Stimulated activated CD8-positive, alpha-beta memory T cell treated with anti-CD3 and anti-CD28 coated beads, Interleukin-4, amount 100 ng/mL, for 48 hours (primary cell): ENCODE measurements around the gene LDHAL6B.
A peak's percentile ranks its signal among the peaks of the same experiment; 100 is the strongest.
"Not testable (repeated sequence)": the region's sequence is repeated elsewhere in the genome, so short reads cannot be mapped to it uniquely, and the experiment has no call there.

ENCODE experiments used
- DNase-seq: peaks from one replicate; pipeline ENCODE4 v3.0.0-alpha.2; 2020

Gene LDHAL6B

DNA sequence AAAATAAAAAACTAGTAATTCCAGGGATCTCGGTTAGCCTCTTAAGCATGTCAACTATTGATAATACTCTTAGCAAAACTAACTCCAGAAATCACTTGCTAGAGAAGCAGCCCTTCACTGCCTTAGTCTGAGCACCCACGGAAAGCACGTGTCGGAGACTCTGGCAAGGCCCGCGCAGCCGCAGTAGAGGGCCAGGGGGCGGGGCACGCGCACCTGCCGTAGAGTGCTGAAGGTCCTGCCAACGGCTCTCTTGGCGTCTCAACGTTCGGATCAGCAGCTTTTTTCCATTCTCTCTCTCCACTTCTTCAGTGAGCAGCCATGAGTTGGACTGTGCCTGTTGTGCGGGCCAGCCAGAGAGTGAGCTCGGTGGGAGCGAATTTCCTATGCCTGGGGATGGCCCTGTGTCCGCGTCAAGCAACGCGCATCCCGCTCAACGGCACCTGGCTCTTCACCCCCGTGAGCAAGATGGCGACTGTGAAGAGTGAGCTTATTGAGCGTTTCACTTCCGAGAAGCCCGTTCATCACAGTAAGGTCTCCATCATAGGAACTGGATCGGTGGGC is at the start of gene LDHAL6B:
TSS of gene LDHAL6B (plus strand) at position 221 of the 561 bp plus-strand sequence. CDS start at position 319, 98 bp downstream.
- DNase-seq, result no peak

DNA sequence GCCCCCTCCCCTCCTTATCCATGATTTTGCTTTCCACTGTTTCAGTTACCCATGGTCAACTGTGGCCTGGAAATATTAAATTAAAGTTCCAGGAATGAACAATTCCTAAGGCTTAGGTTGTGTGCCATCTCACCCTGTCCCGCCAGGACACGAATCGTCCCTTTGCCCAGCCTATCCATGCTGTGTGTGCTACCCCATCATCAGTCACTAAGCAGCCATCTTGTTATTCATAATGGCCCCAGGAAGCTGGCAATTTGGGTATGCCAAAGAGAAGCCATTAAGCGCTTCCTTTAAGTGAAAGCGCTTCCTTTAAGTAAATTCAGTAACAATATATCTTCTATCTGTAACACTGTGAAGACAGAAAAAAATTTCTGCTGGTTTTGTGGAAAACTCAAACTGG is 49.2 kb upstream of the LDHAL6B start:
- no peak for DNase-seq

DNA sequence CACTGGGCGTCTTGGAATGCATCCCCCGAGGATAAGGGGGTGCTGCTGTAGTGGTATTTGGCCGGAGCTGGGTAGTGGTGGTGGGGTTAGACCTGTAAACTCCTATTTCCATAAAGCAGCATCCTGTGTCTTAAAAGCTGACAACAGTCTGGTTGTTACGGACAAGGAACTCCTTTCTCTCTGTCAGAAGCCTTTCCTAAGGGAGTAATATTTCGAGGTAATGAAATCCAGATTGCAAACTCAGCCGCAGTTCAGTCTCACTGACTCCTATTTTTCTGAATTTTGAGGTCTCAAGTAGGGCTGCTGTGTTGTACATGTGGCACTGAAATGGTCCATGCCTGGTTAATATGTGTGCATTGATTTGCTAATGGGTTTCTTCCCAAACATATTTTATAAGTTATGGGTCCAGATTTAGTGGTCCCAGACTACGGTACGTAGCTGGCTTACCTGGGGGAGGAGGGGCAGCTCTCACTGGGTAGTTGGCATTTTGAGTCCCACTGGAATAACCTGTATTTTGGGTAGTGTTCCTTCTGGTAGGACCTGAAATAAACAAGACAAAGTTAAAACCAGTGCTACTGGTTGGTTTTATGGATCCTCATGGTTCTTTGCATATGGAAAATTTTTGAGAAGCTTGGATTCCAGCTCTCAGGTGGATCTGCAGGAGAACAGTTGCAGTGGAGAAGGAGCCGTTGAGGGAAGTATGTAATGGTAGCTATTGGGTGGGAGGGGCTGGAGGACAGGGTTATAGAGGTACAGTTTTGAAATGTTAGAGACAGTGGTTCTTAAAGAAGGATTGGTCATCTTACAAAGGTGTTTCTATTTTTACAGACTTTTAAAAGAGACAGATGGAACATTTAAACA is 48.6 kb upstream of the LDHAL6B start:
- DNase-seq, result no peak

DNA sequence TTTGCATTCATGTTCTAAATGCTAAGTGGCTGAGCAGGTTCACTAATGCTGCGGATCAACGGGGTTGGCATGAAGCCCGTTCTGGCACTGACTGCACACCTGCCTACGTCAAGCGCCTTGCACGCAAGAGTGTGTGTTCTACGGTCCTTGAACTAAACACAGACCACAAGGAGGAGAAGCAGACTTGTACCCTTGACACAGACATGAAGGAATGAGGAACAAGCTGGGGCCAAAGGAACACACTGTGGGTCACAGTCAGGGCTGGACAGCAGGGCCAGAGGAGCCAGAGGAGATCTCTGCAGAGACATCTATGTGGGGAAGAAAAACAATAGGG is 48.0 kb upstream of the LDHAL6B start:
- DNase-seq, result no peak

DNA sequence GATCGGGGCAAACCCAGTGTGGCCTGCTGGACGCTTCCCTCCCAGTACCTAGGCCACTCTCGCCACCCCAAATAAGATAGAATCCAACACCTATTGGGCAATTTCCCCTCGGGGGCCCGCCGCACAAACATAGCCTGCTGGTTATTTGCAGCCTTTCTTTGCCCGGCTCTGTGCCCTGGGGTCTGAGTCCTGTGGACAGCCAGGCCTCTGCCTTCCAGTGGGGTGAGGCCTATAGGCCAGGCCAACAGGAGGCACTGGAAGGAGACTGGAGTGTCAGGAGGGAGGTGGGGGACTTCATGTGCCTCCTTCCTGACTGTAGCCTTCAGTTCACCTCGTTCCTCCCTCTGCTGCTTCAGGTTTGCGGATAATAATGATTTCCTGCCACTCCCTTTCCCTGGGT is 47.4 kb upstream of the LDHAL6B start:
- no peak for DNase-seq

DNA sequence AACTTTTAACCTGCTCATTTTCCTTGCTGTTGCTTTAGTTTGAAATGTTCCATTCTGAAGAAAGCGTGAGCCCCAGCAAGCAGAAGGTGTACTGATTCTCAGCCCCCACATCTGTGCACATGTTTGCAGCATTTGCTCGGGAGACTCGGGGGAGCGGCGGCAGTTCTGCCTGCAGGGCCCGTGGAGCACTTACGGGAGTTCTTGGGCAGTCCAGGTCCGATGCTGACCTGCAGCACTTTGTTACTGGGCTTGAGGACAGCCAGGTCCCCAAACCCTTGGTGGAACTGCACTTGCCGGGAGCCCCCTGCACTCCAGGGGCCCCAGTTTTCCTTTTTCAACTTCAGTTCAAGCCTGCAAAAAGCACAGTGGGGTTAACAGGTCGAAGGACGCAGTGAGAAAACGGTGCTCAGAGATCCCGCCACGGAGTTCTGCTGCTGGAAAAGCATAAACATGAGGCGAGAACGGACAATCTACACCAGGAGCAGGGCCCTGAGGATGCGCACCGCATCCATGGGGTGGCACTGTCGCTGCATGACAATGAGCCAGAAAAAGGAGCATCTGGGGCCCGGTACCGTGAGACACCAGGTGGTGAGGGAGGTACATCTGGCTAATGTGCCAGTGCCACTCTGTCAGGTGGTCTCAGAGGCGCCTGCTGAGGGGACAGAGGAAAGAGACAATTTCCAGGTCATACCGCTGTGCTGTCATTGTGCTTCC is 45.6 kb upstream of the LDHAL6B start:
- peak; percentile 40 for DNase-seq

DNA sequence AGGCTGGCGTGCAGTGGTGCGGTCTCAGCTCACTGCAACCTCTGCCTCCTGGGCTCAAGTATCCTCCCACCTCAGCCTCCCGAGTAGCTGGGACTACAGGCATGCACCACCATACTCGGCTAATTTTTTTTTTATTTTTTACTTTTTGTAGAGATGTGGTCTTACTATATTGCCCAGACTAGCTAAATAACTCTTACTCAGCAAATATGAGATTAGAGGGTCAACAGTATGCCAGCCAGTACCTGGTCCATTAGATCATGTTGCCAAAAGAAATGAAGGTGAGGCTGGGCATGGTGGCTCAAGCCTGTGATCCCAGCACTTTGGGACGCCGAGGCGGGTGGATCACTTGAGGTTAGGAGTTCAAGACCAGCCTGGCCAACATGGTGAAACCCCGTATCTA is 44.6 kb upstream of the LDHAL6B start:
- DNase-seq, result not testable (repeated sequence)

DNA sequence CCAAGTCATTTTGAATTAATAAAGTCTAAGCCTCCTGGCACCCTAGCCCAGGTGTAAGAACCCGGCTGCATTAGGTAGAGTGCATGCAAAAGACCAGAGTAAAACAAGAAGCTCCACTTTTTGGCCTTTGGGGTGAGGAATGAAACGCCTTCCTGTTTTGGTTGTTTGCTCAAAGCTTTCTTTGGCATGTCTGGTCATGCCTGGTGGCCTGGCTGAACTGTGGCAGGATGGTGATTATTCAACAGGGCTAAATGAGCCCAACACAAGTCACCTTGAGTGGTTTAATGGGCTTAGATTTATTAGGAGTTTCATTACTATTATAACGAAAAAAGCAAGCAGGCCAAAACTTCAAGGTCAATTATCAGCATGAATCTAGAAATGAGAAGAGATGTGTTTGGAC is 40.9 kb upstream of the LDHAL6B start:
- DNase-seq, result no peak

DNA sequence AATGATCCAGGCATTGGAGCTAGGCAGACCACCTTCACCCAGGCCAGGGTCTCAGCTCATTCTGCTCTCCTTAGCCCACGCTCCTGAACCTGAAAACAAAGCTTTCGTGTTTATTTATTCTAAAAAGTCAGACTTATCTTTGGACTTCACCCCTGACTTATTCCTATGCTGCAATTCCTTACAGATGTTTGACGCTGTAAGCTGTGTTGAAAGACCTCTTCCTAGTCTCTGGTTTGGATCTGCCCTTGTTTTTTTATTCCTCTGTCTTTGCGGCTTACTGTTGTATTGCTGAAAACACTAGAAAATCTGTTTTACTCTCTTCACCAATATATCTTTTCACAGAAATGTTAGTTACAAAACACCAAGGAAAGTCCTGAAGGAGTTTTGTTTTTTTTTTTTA is 40.5 kb upstream of the LDHAL6B start:
- no peak for DNase-seq

DNA sequence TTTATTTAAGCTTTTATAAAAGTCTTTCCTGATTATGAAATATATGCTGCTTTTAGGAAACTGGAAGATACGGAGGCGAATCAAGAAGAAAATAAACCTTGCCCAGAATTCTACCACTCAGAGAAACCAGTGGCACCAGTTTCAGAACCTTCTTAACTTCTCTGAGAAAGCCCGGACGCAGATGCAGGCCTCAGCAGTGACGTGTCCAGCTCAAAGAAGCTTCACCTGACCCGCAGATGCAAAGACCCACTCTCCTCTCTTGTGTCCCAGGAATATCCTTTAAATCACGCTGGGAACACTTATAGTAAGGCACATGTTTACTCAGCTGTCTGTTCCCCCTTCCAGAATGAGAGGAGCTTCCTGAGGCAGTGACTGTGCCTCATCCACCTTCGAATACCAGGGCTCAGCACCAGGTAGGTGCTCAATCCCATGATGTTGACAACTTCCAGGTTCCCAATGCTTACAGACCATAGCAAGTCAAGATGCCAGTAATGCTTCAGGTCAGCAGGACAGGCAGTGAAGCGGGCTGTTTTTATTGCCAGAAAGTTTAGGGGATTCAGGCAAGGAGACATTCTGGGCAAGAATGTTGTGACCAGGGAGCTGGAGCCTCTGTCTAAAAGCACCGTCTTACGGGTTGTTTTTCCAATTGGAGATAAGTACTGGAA is 39.9 kb upstream of the LDHAL6B start:
- DNase-seq, result no peak

DNA sequence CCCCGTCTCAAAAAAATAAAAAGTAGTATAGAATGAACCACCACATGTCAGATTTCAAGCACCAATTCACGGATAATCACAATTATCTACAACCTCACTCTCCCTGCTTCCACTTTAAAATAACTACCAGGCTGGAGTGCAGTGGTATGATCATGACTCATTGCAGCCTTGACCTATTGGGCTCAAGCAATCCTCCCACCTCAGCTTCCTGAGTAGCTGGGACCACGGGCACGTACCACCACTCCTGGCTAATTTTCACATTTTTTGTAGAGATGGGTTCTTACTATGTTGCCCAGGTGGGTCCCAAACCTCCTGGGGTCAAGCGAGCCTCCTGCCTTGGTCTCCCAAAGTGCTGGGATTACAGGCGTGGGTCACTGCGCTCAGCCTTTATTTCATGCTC is 38.1 kb upstream of the LDHAL6B start:
- DNase-seq, result no peak

DNA sequence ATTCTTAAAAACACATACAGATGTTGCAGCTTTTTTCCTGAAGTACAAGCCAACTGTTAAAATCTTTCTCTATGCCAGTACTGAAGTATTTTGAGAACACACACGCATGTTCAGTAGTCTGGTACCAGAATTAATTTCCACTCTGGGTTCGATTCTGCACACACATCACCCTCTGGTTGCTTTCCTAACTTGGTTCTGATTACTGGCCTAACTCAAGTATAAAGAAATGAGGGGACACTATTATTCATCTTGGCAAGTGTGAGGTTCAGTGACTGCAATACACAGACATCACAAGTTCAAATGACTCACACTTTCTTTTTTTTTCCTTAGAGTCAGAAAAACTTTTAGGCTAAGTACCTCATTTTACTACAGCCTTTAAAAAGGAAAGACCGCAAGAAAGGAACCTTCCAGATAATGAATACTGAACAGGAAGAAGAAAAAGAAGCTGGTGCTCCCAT is 37.4 kb upstream of the LDHAL6B start:
- DNase-seq, result no peak

DNA sequence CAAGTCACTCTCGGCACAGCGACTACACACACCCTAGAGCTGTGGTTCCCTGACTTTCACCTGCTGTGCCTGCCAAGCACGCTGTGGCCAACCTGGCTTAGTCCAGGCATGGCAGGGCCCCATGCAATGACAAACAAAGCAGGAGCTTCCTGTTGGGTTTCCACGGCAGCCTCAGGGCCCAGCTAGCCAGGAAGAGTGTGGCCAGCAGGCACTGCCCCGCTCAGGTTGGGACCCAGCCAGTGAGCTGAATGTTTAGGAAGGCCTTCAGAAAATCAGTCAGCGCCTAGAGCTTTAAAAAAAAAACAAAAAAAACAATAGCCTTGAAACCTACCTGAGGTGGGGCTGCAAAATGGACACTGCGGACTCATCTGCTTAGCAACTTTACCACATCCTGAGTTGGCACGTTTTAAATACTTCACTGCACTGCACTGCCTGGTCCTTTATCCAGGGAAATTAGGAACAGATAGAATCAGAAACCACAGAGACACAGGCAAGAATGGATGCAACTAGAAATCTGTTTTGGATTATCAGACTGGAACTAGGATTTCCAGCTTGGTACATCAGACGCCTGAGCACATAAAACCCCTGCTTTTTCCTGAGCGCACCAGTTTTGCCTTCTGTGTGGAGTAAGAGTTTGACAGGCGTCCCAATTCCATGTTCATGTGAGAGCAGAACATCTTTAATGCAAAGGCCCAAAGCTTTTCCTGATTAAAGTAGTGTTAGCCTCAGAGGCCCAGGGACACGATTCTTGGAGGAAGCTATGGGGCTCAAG is 36.2 kb upstream of the LDHAL6B start:
- DNase-seq, result no peak

DNA sequence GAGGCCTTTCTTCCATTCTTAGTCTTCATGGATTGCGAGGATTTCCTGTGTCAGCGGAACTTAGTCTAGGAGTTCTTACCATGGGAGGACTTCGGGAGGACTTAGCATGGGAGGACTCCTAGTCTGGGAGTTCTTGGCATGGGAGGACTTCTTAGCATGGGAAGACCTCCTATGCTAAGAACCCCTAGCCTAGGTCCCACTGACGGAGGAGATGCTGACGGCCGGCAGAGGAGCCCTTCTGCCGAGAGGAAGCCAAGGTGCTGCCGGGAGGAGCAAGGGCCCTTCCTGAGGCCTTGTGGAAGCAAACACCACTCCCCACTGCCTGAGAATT is 35.6 kb upstream of the LDHAL6B start:
- no peak for DNase-seq

DNA sequence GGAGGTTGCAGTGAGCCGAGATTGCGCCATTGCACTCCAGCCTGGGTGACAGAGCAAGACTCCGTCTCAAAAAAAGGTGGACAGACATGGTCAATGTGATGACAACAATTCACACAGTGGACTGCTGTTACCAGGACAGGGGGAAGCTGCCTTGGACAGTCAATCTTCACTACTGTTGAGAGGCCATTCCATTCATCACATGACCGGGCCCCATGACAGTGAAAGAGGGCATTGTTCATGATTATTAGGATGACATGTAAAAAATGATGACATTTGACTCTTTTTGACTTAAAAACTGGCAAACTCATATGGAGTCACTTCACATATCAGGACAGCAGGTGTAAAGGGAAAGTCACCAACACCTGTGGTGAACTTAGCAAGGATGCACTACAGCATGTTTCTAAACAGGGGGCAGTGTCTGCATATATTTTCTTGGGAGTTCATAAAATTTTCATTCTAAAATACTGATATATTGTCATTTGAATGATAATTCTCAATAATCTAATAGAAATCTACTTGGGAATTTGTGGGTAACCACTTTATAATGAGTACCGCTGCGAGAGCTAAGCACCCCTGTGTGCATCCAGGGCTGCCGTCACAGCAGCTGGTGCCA is 34.2 kb upstream of the LDHAL6B start:
- no peak for DNase-seq

DNA sequence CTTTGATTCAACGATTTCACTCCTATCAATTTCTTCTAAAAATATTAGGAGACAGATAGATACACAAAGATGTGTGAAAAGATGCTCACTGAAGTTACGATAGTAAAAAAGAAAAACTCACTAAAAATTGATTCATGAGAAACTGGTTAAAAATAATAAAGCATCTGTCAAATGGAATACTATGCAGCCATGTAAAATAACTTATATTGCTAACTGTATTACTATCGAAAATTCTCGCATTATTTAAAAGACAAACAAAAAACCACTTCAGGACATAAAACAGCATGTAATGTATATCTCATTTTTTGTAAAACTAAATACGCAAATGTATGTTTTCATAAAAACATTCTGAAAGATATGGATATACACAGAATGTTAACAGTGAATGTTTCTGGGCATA is 33.4 kb upstream of the LDHAL6B start:
- no peak for DNase-seq

DNA sequence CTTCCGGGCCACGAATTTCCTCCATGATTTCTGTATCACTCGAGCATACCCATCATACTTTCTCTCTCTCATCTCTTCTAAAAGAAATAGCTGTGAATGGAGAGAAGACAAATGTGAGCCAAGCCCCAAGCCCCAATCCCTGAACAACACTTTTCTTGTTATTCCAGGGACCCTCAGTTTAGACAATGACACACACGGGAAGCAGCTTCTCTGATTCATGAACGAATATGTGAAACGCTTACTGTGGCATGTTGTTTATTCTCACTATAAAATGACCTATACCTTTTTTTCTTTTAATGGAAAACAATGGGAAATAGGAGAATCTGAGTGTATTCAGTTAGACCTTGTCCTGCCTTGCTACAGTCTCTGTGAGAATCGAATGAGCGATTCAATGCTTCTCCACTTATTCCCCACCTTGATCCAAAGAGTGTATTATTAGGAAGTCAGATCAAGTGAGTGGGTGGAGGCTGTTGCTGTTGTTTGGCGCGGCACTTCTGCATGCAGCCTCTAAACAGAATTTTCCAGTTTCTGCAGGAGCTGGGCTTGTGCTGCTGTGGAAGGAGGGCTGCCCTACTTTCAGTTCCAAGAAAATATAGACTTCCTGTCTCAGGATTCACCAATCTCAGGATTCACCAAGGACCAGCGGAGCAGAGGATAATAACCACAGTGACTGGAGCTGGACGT is 32.4 kb upstream of the LDHAL6B start:
- DNase-seq, result no peak

DNA sequence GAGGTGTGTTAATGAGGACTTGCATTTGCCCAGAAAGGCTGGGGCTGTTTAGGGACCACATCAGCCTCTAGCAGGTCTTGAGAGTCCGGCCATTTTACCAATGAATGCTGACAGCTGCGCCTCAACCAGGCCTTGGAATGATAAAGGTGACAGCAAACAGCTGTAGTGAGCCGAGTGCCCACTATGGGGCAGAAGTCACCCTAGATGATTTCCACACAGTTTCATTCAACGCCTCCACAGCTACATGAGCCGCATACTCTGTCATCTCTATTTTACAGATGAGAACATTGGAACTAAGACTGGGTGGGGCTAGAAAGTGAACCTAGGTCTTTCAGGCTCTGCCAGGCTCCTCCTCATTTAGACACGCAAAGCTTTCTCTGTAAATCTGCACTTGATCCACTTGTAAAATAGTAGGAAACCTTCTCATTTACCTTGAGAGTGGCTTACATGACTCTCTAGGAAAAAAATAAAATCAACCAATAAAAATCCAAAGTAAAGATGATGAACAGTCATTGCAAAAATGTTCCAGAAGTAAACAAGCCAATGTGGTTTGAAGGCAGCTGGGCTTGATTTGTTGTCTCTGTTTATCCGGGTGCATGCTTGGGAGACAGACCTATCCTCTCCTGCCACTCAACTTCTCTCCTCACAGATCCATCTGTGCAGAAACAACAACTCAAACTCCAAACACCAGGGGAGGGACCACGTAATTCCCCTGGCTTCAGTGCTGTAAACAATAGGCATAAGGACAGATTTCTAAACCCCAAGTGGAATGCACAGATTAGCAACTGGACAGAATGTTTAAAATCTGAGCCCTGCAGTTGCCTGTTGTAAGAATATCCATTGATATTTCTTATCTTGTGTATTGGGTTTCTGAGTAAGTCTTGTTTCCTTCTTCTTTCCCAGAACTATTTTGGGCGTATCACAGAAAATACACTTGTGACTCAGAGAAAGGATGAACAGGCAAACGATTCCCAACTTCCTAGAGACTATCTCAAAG is 31.5 kb upstream of the LDHAL6B start:
- peak; percentile 63 for DNase-seq

DNA sequence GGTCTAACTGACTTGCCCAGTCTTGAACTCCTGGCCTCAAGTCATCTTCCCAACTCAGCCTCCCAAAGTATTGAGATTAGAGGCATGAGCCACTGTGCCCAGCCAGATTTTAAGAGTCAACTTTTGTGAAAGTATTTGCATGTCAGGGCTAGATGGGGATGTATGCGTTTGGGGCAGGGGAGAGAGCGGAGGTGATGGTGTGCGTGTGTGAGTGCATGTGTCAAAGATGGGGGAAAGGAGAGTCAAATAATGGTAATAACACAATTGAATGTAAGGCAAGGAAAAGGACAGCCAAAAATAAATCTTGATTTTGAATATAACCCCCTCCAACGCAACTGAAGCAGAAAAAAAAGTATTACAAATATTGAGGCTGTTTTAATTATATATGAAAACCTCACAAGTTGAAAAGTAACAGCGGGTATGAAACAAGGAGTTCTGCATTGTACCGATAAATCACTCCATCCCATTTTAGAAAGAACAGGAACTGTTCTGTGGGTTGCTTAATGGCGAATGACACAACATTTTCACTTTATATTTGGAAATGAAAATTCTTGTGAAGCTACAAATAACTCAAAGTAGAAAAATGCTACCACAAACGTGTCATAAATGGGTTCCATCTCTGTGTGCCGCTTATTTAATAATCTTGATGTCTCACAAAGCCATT is 29.9 kb upstream of the LDHAL6B start:
- no peak for DNase-seq

DNA sequence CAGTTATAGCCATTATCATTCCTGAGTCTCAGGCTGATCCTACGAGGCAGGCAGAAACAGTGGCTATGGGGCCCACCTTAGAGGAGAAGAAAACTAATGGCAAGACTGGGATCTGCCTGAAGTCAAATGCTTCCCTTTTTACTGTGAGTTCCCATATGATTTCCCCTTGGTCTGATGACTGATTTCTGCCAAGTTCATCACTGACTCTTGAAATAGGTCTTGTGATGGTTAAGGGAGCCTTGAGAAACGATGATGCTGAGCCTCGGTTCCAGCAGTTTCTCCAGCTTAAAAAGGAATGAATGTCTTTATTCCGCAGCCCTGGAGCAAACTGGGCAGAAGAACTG is 29.4 kb upstream of the LDHAL6B start:
- no peak for DNase-seq
